NCI-H1930 (cell line): ENCODE data around the gene SSBP3.
"Not testable (repeated sequence)": the region's sequence is repeated elsewhere in the genome, so short reads cannot be mapped to it uniquely, and the experiment has no call there.

Experiments
- DNase-seq, 2 experiments: peaks; one replicate each; lab custom pipeline; 2025; lab: John Stamatoyannopoulos, UW

SSBP3 gene

DNA sequence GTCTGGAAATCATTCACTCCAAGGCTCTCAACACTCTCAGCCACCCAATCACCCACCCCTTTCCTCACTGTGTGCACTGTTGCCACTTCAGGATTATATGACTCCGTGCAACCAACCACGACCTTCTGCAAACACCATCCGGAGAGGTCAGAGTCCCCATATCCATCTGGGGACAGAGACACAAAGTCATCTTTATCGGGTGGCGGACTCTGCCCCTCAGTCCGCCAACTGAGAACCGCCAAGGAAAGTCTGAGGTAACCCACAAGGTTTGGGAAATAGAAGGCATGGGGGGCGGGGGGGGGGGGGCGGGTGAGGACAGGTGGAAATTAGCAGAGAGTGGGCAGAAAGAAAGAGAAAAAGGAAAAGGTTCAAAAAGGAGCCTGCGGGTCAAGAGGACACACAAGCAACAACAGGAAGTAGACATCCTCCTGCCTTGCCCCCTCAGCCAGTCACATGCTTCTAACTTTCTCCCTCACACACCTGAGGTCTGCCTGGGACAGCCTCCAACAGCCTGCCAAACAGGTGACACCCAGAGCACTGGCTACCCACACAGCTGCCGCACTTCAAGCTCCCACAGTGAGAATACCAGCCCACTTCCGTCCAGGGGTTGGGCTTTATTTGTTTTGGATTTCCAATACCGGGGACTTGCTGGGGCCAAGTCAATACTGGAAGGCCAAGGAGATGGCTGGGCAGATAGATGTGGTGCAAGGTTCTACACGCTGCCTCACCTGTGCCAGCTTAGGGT, 58.1 kb downstream of the SSBP3 start:
- DNase-seq = no peak

DNA sequence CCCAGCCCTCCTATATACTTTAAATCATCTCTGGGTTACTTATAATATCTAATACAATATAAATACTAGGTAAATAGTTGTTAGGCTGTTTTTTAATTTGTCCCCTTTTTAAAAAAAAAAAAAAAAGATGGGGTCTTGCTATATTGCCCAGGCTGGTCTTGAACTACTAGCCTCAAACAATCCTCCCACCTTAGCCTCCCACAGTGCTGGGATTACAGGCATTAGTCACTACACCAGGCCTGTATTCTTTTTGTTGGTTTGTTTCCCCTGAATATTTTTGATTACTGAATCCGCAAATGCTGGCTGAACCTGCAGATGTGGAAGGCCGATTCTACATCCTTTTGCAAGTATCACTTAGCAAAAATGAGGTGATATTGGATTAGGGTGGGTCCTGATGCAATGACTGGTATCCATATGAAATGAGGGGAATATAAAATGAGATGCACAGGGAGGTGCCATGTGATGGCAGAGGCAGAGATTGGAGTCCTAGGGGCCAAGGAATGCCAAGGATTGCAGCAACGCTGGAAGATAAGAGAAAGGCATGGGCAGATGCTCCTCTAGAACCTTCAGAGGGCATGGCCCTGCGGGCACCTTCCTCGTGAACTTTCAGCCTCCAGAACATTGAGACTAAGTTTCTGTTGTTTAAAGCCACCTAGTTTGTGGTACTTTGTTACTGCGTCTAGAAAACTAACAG, 58.8 kb downstream of the SSBP3 start:
- no peak for DNase-seq

DNA sequence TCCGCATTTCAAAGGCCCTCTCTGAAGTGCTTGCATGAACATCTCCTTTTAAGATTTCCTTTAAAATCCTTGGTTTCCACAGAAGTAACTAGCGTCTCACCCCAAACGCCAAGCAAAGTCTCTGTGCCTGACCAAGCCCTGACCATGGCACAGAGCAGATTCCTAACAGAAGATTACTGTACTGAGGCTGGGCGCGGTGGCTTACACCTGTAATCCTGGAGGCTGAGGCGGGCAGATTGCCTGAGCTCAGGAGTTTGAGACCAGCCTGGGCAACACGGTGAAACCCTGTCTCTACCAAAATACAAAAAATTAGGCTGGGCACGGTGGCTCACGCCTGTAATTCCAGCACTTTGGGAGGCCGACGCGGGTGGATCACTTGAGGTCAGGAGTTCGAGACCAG, 60.6 kb downstream of the SSBP3 start:
- DNase-seq = not testable (repeated sequence)

DNA sequence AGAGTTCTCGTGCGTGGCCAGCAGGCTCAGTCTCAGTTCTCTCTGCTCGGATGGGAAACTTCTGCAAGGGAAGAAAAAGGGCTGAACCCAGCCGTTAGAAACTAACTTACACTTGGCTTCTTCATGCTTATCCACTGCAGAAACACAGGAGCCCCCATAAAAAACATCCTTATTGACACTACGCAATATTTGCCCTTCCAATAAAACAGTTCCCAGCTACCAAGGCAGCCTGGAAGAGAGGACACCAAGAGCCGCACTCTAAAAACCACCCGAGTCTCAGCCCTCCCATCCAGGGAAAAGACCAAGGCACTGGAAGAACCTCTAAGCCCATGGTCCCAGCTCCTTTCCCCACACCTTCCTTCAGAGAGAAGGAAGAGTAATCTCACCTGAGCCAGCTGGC, 61.1 kb downstream of the SSBP3 start:
- no peak for DNase-seq

DNA sequence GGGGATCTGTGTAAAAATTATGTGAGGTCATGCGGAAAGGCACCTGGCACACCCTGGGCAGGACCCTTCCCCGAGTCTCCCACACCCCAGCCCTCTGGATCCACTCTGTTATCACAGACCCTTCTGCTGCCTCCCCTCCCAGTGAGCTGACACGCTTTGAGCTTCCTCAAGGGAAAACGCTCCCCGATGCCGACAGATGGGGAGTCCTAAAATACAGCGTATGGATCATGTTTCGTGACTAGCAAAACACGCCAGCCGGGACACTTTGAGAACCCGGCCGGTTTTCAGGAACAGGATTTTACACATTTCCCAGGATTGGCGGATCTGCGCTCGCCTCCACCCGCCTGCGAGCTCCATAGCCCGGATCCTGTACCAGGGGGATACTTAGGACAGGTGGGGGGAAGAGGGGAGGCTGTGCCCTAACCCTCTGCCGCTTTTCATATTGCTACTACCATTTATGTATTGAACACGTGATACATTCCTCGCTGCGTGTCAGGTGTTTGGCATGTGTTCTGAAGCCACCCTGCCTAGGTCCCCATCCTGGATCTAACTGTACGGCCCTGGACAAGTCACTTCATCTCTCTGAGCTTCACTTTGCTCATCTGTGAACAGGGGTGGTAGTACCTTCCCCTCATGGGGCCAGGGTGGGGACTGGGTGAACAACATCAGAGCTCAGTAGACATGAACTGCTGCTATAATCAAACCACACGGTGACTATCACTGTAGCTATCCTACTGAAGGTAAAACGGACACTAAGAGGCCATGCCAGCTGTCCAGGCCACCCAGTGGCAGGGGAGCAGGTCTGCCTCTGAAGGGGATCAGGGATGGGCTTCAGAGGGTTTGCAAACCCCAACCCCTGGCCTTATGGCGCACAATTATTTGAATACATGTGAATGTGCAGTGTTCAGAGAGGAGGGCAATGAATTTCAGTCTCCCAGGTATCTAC, 63.2 kb downstream of the SSBP3 start:
- DNase-seq = no peak

DNA sequence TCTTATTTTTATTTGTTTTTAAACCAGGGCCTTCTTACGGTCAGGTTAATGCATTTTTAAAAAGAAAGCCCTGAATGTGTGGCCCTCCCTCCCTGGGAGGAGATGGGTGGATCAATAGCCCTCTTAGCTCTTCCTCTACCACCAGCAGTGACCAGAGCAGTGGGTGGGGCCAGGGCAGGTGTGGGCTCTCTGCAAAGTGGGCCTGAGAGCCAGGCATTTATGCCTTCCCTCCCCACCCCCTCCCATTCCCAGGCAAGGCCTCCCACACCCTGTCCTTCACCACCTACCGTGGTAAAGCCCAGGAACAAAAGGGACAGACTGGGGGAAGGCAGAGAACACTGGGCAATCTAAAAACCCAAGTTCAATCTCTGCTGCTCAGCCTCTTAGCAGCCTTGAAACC, 63.9 kb downstream of the SSBP3 start:
- DNase-seq = no peak

DNA sequence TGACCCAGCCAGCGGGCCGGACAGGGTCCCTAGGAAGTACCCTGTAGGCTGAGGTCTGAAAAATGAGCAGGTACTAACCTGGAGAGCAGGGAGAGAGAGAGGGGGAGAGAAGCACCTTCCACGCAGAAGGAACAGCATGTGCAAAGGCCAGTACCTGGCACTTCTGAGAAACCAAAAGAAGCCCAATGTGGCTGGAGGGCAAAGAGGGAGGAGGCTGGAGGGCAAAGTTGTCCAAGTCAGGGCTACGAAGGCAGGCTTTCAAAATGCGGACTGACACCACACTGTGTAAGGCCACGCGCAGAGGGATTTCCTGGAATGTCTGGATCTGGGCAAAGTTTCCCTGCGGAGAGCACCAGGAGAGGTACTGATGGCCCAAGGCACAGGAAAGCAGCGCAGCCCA, 64.4 kb downstream of the SSBP3 start:
- no peak for DNase-seq

DNA sequence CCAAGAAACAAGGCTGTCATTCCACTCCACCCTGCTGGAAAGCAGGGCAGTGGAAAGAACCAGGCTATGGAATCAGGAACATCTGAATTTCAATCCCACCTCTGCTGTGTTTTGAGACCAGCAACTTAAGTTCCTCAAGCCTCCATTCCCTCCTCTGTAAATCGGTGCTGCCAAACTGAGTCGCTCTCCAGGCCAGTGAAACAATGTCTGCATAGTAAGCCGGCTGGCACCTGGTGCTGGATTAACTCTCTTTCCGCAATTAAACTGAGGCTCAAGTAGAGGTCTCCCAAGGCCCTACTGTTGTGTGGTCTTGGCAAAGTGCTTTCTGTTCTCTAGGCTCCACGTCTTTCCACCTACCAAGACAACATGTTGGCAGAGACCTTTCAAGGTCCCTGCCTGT, 65.3 kb downstream of the SSBP3 start:
- no peak for DNase-seq

DNA sequence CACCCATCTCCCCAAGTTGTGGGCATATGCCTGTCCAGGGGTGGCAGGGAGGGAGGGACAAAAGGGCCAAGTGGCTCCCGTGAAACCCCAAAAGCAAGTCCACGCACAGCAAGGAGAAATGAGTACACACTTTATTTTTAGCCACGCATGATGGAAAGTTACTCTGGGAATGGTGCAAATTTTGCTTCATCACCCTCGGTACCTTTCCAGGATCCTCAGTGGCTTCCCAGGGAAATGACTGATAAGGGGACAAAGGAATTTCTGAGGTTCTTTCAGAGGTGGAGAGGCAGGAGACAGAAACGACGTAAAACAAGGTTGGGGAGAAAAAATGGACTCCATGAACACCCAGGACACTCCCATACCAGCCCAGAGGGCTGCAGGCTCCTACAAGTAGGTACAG, 65.8 kb downstream of the SSBP3 start:
- no peak for DNase-seq

DNA sequence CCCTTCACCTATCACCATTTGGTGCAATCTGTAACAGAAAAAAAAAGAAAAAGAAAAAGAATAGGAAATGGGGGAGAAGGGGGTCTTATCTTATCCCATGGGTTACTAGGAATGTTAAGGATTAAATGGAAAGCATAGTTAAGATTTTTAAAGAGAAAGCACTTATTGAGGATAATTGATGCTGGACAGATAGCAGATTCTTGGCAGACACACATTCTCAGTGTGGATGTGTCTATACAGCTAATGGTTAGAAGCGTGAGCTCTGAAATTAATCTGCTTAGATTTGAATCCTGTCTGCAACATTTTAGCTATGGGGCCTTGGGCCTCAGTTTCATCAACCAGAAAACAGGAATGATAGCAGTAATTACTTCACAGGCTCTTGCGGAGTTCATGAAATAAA, 67.1 kb downstream of the SSBP3 start:
- no peak for DNase-seq

DNA sequence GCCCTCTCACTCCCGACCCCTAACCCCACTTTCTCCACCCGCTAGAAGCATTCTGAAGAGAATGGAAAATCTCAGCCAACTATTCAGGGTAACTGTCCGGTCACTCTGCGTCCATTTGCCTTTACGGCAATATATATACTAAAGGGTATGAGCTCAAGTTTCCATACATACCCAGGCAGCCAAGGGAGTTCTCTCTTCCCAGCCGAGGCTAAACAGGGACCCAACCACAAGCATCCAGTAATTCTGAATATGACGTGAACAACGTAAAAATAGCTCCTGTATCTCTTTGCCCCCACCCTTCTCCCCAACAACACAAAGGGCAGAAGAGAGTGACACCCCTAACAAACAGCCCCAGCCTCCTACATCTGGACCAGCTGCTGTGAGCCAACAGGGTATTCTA, 67.7 kb downstream of the SSBP3 start:
- DNase-seq = no peak

DNA sequence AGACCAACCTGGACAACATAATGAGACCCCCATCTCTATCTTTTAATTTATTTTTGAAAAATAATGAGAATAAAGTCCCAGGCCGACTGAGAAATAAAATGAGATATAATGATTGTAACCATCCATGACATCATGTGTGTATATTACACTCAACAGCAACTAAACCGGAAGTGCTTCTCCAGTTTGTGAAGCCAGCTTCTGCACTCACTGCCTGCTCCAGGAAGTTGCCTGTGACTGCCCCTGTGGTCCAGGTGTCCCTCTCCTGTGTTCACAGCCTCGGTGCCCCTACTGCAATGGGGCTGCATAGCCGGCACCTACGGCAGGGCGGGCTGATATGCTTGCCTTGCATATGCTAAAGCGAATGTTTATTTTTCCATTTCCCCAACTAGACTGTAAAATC, 68.3 kb downstream of the SSBP3 start:
- DNase-seq = no peak

DNA sequence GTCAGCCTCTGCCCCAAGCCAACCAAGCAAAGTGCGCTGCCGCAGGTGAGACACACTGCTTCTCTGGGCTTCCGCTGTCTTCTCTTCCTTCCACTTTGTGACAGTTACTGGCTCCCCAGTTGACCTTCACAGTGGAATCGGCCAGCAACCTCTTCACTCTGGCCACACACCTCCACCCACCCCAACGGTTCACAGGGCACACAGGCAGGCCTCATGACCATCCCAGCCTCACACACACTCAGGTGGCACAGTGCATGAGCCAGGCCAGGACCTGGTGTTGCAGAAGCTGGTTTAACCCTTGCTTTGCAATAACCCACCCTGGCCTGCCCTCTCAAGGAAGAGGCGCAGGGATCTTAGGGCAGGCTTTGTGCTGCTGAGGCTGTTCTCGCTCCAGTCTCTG, 69.2 kb downstream of the SSBP3 start:
- DNase-seq = no peak

DNA sequence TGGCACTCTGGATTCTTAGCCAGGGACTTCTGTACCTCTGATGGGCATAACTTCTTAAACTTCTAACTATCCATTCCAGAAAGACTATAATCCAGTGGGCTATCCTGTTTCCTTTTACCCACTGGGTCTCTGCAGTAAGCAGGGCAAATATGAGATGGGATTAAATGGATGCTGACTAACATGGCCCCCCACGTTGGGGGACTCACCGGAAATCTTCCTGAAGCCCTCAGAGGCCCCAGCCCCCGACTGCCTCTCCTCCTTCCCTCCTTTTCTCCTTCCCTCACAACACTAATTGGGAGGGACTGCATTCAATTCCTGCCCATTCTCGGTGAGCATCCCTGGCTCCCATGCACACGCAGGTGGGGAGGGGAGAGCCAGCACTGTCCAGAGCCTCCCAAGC, 70.1 kb downstream of the SSBP3 start:
- no peak for DNase-seq

DNA sequence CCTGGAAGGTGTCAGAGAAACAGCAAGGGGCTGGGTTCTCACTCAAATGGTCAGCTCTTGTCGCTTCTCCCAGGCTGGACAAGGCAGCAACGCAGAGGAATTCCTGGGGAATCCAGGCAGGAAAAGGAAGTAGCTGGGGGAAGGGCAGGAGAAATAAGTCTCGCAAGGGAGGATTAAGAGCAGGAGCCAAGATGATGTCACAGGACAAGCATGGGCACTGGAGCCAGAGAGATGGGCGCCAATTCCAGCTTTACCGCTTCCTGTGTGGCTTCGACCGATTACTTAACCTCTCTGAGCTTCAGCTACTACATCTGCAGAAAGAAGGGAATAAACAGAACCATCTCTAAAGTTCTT, 70.5 kb downstream of the SSBP3 start:
- DNase-seq = no peak

DNA sequence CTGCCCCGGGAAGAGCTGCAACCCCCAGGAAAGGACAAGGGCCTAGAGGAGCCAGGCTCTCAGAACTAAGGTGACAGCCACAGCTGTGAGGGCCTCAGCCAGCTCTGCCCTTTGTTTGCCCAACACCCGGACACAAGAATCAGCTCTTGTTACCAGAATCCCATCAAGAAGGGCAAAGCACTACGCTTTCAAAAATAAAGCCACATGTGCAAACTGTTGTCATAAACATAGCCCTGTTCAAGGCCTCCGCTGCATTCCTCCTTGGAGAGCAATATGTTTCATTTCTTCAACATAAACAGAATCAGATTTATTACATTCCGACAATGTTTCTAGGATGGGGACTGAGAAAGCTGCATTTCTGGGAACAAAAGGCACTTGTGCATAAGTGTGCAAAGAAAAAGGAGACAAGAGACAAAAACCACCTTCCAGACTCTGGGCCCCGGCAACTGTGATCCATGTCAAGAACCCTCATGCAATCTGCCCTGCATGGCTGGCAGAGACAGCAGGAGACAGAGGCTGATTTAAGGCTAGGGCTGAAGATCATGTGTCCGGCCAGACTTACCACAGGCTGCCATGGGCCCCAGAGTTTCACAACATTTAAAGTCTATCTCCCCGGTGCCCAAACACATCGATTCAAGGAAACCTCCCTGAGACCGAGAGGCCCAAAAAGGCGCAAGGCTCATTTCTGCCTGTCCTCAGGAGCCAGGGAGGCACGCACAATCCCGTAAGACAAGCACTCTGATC, 71.0 kb downstream of the SSBP3 start:
- no peak for DNase-seq

DNA sequence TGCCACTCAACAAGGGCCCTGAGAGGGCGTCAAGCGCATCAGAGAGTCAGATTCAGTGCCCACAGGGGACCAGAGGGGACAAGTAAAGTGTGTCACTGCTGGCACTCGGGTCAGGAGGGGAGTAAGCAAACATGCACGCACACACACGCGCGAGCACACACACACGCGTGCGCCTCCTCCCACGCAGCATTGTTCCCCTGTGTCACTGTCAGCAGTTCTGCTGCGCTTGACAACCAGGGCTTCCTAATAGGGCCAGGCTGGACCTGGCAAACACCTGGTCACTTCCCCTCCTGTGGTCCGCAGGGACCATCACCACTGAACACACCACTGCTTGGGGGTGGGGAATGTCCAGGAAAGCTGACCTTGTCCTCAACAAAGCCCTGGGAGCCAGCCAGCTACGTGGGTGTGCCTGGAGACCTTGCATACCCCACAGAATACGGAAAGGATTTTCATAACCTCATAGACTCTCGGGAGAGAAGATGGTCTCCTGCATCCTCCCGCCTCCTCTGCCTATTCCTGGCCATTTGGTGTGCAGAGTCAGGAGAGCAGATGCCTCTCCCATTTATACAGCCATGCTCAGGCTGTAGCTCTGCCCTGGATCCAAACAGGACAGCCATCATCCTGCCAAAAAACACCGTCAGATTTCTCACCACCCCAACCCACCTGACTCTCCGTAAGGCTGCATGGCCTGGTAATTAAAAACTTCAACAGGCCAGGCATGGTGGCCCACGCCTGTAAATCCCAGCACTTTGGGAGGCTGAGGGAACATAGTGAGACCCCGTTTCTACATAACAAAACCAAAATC, 73.2 kb downstream of the SSBP3 start:
- no peak for DNase-seq

DNA sequence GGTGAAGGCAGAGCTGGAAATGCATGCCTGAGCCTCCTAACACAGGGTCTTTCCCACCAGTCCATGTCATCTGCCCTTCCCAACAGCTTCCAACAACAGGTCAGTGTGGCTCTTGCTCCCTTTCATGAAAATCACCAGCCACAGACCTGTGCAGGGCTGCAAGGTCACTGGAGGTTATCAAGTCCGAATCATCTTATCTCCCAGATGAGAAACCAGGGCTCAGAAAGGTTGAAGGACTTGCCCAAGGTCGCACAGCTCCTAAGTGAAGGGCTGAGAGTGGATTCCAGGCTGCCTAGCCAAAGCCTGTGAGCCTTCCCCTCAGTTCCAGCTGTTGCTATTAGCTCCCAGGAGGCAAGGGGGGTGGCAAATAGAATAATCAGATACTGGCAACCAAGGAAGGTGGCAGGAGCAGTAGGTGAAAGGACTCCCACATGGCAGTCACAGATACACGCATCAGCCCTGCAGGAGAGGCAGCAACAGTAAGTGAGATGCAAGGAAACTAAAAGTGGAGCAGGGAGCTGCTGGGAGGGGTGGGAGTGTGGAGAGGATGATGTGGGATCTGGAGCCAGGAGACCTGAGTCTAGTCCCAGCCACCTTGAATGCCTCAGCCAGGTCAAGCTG, 74.2 kb downstream of the SSBP3 start:
- no peak for DNase-seq

DNA sequence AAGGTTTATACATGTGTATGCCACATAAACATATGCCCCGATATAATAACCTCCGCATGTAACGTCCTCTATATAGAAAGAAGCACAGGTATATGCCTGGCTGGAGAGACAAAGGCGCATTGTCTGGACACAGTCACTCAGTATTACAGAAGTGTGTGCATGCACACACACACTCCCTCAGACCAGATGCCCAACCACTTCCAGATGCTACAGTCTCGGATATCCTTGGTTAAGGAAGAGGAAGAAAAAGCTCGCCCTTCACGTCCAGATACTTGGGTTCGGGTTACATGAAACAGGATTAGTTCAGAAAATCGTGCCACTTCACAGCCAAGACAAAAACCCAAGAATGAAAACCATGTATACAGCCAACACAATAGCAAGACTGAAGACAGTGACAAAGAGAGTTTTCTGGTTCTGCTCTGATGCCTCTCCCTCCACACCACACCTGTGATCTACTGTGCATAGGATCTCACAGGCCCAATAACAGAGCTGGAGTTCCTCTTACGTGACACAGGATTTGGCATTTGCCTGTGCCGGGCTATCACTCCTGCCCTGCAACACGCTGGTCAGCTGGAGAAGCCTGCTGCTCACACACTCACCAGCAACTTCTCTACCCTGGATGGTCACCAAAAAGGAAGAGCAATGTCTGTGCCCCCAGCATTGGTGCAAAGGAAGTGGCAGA, 75.0 kb downstream of the SSBP3 start:
- DNase-seq = no peak

DNA sequence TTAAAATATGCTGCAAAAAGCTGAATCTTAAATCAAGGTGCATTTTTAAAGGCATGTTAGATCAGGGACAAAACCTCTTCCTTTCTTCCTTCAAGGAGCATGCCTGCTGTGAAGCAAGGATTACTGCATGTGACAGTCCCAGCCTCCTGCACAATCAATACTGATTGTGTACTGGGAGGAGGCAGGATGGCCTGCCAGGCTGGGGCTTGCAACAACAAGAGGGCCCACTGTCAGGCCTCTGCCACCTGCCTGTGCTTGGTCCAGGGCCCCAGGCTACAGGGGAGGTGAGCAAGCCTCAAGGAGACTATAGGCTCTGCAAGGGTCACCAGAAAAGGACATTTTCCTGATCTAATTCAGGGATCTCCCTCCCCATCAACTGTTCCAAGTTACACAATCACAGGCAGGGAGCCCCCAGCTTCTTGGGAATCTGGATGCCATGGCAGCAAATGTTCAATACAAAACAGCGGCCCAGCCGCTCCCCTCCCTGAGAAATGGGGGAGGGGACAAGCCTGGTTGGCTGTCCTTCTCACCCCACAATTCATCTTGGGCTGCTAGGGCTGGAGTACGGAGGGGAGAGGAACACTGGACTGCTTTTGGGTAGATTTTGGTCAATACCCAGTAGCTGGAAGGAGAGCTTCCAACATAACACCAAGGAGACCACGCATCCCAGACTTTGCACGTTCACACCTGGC, 76.7 kb downstream of the SSBP3 start:
- DNase-seq = no peak
